Measurements from ENCODE around the gene RGL3. TPM values are rescaled to one million over a fixed set of nuclear protein-coding genes. Genes with fewer than 3 reads are reported as not detected.

Gene RGL3
- total RNA-seq, 3 donors from 2014 or later = 3.7 to 18.4 (median 9.8) TPM

DNA sequence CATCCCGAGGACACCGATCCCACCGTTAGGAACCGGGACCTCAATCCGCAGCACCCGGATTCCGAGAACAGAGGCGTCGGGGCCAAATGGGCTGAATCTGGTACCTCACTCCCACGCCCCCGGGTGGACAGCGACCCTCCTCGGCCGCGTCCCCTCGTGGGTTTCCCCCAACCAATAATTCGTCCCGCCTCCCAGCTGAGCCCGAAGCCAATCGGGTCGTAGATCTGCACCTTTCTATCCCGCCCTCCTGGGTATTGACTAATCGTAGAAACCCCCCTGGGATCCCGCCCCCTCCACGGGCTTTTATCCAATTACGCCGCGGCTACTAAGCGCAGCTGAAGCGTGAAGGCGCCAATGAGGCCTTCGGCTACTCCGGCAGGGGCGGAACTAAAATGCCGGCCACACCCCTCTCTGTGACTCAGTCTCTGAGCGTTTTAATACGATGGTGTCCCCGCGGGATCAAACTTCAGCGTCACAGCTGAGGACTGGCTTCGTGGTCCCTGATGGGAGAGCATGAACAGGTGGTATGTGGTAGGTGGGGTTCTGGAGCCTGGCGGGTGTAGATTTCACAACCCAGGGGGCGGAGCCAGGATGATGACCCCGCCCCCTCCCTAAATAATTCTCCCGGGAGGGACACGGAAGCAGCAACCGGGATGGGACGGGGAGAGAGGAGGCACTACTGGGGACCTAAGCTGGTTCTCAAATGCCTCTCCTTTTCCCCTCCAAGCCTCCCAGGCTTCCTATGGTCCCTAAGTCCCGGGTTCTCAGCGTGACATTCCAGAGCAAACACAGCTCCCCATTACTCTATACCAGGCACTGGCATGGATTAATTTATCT, 72.8 kb downstream of the RGL3 start, which contains the start of the genes CCDC159 and TMEM205:
Gene CCDC159 (plus strand): TSS at position 416 of the 837 bp plus-strand sequence. CDS start 88 bp downstream, at position 504.
Gene TMEM205 (minus strand): TSS at position 165 of the 837 bp plus-strand sequence. CDS start 649 bp downstream, outside the sequence.
- peak; percentile 99 for DNase-seq (ENCODE audit: low spot score in 2 of 2)

GRCh38 chr19:11345122-11345803, 73.9 kb downstream of the RGL3 start:
- Histone ChIP-seq H3K36me3 (no peaks in the 10 kb centered on the region), H3K27ac (peak overlapping the region; percentile 92 to 94)
- intact Hi-C loops (cut with DNase I; ENCODE audit: low total_unique reads) = no loop called here

More for the DNA sequence above, 72.8 kb downstream of the RGL3 start, which contains the start of the genes CCDC159 and TMEM205:
- intact Hi-C loops (cut with DNase I; ENCODE audit: low total_unique reads) = no loop called here
- H3K4me3 ChIP-seq = peak within 1 kb of the TSS; percentile 60 to 93 (median 73)
- H3K9me3 ChIP-seq = no peaks in the 10 kb centered on the region
- H3K27ac ChIP-seq = peak within 1 kb of the TSS; percentile 92 to 94
- H3K4me1 ChIP-seq = peaks cover 0 to 13% of the 10 kb centered on the region in 2 donors
- TF ChIP-seq, protein P1, sequence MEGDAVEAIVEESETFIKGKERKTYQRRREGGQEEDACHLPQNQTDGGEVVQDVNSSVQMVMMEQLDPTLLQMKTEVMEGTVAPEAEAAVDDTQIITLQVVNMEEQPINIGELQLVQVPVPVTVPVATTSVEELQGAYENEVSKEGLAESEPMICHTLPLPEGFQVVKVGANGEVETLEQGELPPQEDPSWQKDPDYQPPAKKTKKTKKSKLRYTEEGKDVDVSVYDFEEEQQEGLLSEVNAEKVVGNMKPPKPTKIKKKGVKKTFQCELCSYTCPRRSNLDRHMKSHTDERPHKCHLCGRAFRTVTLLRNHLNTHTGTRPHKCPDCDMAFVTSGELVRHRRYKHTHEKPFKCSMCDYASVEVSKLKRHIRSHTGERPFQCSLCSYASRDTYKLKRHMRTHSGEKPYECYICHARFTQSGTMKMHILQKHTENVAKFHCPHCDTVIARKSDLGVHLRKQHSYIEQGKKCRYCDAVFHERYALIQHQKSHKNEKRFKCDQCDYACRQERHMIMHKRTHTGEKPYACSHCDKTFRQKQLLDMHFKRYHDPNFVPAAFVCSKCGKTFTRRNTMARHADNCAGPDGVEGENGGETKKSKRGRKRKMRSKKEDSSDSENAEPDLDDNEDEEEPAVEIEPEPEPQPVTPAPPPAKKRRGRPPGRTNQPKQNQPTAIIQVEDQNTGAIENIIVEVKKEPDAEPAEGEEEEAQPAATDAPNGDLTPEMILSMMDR (IDR thresholded peaks at IDR 0.05) = no peak
- TF ChIP-seq POLR2A (IDR thresholded peaks at IDR 0.05) (peak; percentile 74), POLR2AphosphoS5 (IDR thresholded peaks at IDR 0.05) (peak; percentile 72 to 84 (median 79))
- H3K36me3 ChIP-seq = no peaks in the 10 kb centered on the region
- no peaks in the 10 kb centered on the region for H3K27me3 ChIP-seq

More at GRCh38 chr19:11345122-11345803, 73.9 kb downstream of the RGL3 start:
- H3K4me3 ChIP-seq = peak overlapping the region; percentile 60 to 93 (median 73)
- peaks cover 0 to 13% of the 10 kb centered on the region in 2 donors for H3K4me1 ChIP-seq
- H3K27me3 ChIP-seq = no peaks in the 10 kb centered on the region
- DNase-seq (ENCODE audit: low spot score in 2 of 2) = no peak
- no peaks in the 10 kb centered on the region for H3K9me3 ChIP-seq
- TF ChIP-seq, protein P1 (IDR thresholded peaks at IDR 0.05) = no peak
- no peak for TF ChIP-seq POLR2AphosphoS5 (IDR thresholded peaks at IDR 0.05)

Other genes starting within 250 kb of the RGL3 start
- 100 to 1,000 TPM; 142 to 477 (median 197) TPM for gene KANK2, start 221.8 kb downstream of the RGL3 start, total RNA-seq
- gene ANGPTL8, start 179.7 kb downstream of the RGL3 start, total RNA-seq = 10 to 100 TPM in 1 of 3 donors, under 1 TPM in 1, not detected in 1; 0.44 to 17.9 TPM
- gene DOCK6, start 156.8 kb downstream of the RGL3 start, total RNA-seq = 10 to 100 TPM; 20.9 to 59.3 (median 49.6) TPM
- gene TSPAN16, start 123.2 kb downstream of the RGL3 start, total RNA-seq = not detected
- 10 to 100 TPM; 17.9 to 23.7 (median 22.6) TPM for gene RAB3D, start 79.7 kb downstream of the RGL3 start, total RNA-seq
- gene TMEM205, start 73.0 kb downstream of the RGL3 start, total RNA-seq = 100 to 1,000 TPM; 216 to 286 (median 243) TPM
- 10 to 100 TPM in 2 of 3 donors, 1 to 10 TPM in 1; 8.6 to 30.2 (median 25.5) TPM for gene CCDC159, start 72.8 kb downstream of the RGL3 start, total RNA-seq
- gene PLPPR2, start 63.9 kb downstream of the RGL3 start, total RNA-seq = 10 to 100 TPM in 2 of 3 donors, 1 to 10 TPM in 1; 7.7 to 19.0 (median 11.3) TPM
- 1 to 10 TPM; 1.1 to 2.6 (median 2.2) TPM for gene SWSAP1, start 44.6 kb downstream of the RGL3 start, total RNA-seq
- 1 to 10 TPM; 2.9 to 6.2 (median 4.1) TPM for gene EPOR, start 35.0 kb downstream of the RGL3 start, total RNA-seq
- gene ODAD3, start 15.8 kb upstream of the RGL3 start, total RNA-seq = under 1 TPM in 2 of 3 donors, not detected in 1; 0.33 to 0.59 TPM
- 10 to 100 TPM; 69.5 to 95.9 (median 92.1) TPM for gene PRKCSH, start 16.3 kb upstream of the RGL3 start, total RNA-seq
- gene ELAVL3, start 61.7 kb upstream of the RGL3 start, total RNA-seq = not detected
- gene ZNF653, start 86.5 kb upstream of the RGL3 start, total RNA-seq = 10 to 100 TPM in 2 of 3 donors, 1 to 10 TPM in 1; 3.4 to 14.0 (median 10.8) TPM
- 10 to 100 TPM; 37.0 to 56.0 (median 53.6) TPM for gene ECSIT, start 109.8 kb upstream of the RGL3 start, total RNA-seq
- gene CNN1, start 119.5 kb upstream of the RGL3 start, total RNA-seq = 100 to 1,000 TPM in 1 of 3 donors, 10 to 100 TPM in 1, 1 to 10 TPM in 1; 2.2 to 106 (median 74.3) TPM
- 10 to 100 TPM; 31.7 to 38.0 (median 37.3) TPM for gene ELOF1, start 139.9 kb upstream of the RGL3 start, total RNA-seq
- gene ACP5, start 158.3 kb upstream of the RGL3 start, total RNA-seq = 100 to 1,000 TPM in 1 of 3 donors, 10 to 100 TPM in 2; 33.4 to 101 (median 92.8) TPM
- 10 to 100 TPM in 2 of 3 donors, 1 to 10 TPM in 1; 8.5 to 35.4 (median 23.3) TPM for gene ZNF627, start 178.2 kb upstream of the RGL3 start, total RNA-seq

All from breast epithelium (tissue), 4 donors.